Endodermal cell (in vitro differentiated cells): Measurements from ENCODE around the gene MAFB. TPM values are rescaled to one million over a fixed set of nuclear protein-coding genes. Genes with fewer than 3 reads are reported as not detected.

Experiments used
- DNase-seq: peaks from one replicate; pipeline ENCODE4 v3.0.0-alpha.2; 2017
- H3K27ac ChIP-seq: 2 replicates; pipeline ENCODE4 v1.5.1; 2013; ENCODE audit warnings: mild to moderate bottlenecking, low read depth, low read length, moderate library complexity
- H3K27me3 ChIP-seq: 2 replicates; pipeline ENCODE4 v1.6.1; 2013; ENCODE audit warnings: mild to moderate bottlenecking, low read length, moderate library complexity; ENCODE audit not compliant: insufficient read depth, control insufficient read depth, poor library complexity, severe bottlenecking
- H3K36me3 ChIP-seq: 2 replicates; pipeline ENCODE4 v1.7.0; 2013; ENCODE audit warnings: mild to moderate bottlenecking, low read length, moderate library complexity; ENCODE audit not compliant: control insufficient read depth, insufficient read depth
- H3K4me1 ChIP-seq: one replicate; pipeline ENCODE4 v1.7.0; 2013; ENCODE audit warnings: low read length; ENCODE audit not compliant: control insufficient read depth, insufficient read depth
- H3K4me3 ChIP-seq: 2 replicates; pipeline ENCODE4 v1.5.1; 2013; ENCODE audit warnings: mild to moderate bottlenecking, low read length, moderate library complexity
- H3K9ac ChIP-seq: 2 replicates; pipeline ENCODE4 v1.6.1; 2013; ENCODE audit warnings: mild to moderate bottlenecking, low read length, moderate library complexity; ENCODE audit not compliant: poor library complexity, severe bottlenecking; ENCODE audit errors: extremely low read depth
- H3K9me3 ChIP-seq: 2 replicates; pipeline ENCODE4 v1.6.1; 2013; ENCODE audit warnings: mild to moderate bottlenecking, low read length, moderate library complexity; ENCODE audit not compliant: control insufficient read depth
- H3K27ac Mint-ChIP-seq: 2 replicates; pipeline ENCODE4 v1.8.0; 2020; ENCODE audit warnings: mixed read lengths
- H3K27me3 Mint-ChIP-seq: 2 replicates; pipeline ENCODE4 v1.8.0; 2021; ENCODE audit warnings: mild to moderate bottlenecking, mixed read lengths; ENCODE audit not compliant: insufficient read depth
- H3K36me3 Mint-ChIP-seq: 2 replicates; pipeline ENCODE4 v1.8.0; 2020; ENCODE audit warnings: low read depth, mixed read lengths
- H3K4me1 Mint-ChIP-seq: 2 replicates; pipeline ENCODE4 v1.8.0; 2020; ENCODE audit warnings: mixed read lengths
- H3K4me3 Mint-ChIP-seq: 2 replicates; pipeline ENCODE4 v1.8.0; 2020; ENCODE audit warnings: mild to moderate bottlenecking, moderate library complexity, mixed read lengths
- H3K9me3 Mint-ChIP-seq: 2 replicates; pipeline ENCODE4 v1.8.0; 2020; ENCODE audit warnings: mild to moderate bottlenecking, mixed read lengths
- WGBS, 2 experiments: methylation state at CpG; one replicate each; pipeline versions ENCODE4 v1.1.5 to v1.1.7; 2013; ENCODE audit warnings: missing lambda C conversion rate in 2 of 2, mixed read lengths in 1 of 2; ENCODE audit not compliant: insufficient coverage in 1 of 2, insufficient read length in 1 of 2; 5-methylcytosine and 5-hydroxymethylcytosine counted together
- total RNA-seq, 2 donors: library from RNA; stranded (reverse); fragmentation: NEBNext Ultra II Directional in 1 of 2; extraction: Animal tissue kit (Norgen Biotek cat#: 25700) in 1 of 2; gene quantifications; 2 replicates in 1 of 2; 3 replicates in 1 of 2; pipeline ENCODE4 v1.2.1, GENCODE V29; 2021
- TF ChIP-seq, protein P1 (sequence below): fragments of 200-600 bp; sonication (generic); conservative IDR thresholded peaks from 2 replicates; pipeline ENCODE4 v1.5.0; 2021; ENCODE audit warnings: antibody characterized with exemption, mild to moderate bottlenecking

Gene MAFB
- total RNA-seq, 2 donors from 2014 or later = 0.90 to 1.5 TPM

DNA sequence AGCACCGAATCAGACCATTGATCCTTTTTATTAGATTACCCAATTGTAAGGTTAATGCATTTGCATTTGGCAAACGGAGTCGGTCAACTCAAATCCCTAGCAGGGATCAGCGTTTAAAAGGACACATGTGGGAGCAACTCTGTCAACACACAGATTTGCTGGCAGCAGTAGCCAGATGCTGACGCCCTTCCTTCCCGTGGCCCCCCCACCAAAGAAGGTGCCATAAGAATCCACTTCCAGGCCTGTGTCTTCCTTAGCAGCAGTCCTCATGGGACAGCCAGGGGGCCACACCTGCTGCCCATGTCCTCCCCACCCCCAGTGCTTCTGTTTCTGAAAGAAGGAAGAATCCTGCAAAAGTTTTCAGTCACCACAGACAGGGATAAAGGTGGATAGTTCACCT, 24.5 kb upstream of the MAFB start:
- H3K36me3 ChIP-seq = no peaks in the 10 kb centered on the region
- Mint-ChIP-seq H3K27me3 (no peaks in the 10 kb centered on the region), H3K9me3 (no peaks in the 10 kb centered on the region), H3K4me1 (peaks cover 5% of the 10 kb centered on the region), H3K27ac (no peak overlapping the region), H3K4me3 (no peak overlapping the region), H3K36me3 (no peaks in the 10 kb centered on the region)
- no peak overlapping the region for H3K27ac ChIP-seq
- H3K4me1 ChIP-seq = peaks cover 8% of the 10 kb centered on the region
- no peak for DNase-seq
- WGBS, 2 experiments = 89 to 95% methylated on average over 5 to 6 of the region's 6 CpGs
- H3K4me3 ChIP-seq = no peak overlapping the region
- H3K9me3 ChIP-seq = no peaks in the 10 kb centered on the region
- TF ChIP-seq, protein P1, sequence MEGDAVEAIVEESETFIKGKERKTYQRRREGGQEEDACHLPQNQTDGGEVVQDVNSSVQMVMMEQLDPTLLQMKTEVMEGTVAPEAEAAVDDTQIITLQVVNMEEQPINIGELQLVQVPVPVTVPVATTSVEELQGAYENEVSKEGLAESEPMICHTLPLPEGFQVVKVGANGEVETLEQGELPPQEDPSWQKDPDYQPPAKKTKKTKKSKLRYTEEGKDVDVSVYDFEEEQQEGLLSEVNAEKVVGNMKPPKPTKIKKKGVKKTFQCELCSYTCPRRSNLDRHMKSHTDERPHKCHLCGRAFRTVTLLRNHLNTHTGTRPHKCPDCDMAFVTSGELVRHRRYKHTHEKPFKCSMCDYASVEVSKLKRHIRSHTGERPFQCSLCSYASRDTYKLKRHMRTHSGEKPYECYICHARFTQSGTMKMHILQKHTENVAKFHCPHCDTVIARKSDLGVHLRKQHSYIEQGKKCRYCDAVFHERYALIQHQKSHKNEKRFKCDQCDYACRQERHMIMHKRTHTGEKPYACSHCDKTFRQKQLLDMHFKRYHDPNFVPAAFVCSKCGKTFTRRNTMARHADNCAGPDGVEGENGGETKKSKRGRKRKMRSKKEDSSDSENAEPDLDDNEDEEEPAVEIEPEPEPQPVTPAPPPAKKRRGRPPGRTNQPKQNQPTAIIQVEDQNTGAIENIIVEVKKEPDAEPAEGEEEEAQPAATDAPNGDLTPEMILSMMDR = no peak
- no peak overlapping the region for H3K9ac ChIP-seq
- H3K27me3 ChIP-seq = no peaks in the 10 kb centered on the region

DNA sequence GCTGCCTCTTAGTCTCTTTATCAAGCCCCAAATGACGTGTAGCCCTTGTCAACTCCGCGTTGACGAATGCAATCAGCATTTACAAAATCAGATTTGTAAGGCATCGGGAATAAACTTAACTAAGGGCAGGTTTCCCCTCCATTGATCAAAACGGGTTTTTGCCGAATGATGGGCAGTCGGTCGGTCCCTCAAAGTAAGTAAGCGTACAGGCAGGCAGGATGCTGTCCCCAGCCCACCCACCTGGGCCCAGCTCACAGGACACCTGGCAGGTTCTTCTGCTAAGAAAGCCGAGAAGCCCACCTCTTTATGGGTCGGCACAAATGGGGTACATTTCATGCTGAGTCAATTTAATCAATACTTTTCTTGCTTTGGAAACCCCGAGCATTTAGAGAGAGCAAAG, 22.0 kb upstream of the MAFB start:
- peaks cover 8% of the 10 kb centered on the region for H3K4me1 ChIP-seq
- H3K36me3 Mint-ChIP-seq = no peaks in the 10 kb centered on the region
- H3K27me3 ChIP-seq = no peaks in the 10 kb centered on the region
- H3K4me3 ChIP-seq = no peak overlapping the region
- H3K27me3 Mint-ChIP-seq = no peaks in the 10 kb centered on the region
- no peak overlapping the region for H3K27ac ChIP-seq
- no peaks in the 10 kb centered on the region for H3K9me3 ChIP-seq
- no peak overlapping the region for H3K9ac ChIP-seq
- H3K4me3 Mint-ChIP-seq = no peak overlapping the region
- no peaks in the 10 kb centered on the region for H3K9me3 Mint-ChIP-seq
- TF ChIP-seq, protein P1 = no peak
- 78 to 89% methylated on average over 11 to 13 of the region's 13 CpGs for WGBS, 2 experiments
- H3K36me3 ChIP-seq = no peaks in the 10 kb centered on the region
- no peak overlapping the region for H3K27ac Mint-ChIP-seq
- H3K4me1 Mint-ChIP-seq = peaks cover 19% of the 10 kb centered on the region
- DNase-seq = no peak

DNA sequence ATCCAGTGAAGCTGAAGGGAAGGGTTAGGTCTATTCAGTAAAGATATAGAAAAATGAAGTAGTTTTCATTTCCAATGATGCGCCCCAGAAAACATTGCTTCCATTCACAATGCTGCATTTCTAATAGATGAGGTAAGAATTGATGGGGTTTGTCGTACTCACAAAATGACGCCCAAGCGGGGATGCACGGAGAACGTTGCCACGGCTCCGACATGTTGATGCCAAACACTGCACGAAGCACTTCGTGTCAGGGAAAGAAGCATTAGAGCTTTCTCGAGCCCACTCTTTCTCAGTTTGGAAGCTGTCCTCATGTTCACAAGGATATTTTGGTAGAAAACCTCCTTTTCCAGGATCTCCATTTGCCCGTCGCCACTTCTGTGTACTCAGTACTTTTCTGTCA, 21.6 kb upstream of the MAFB start:
- no peaks in the 10 kb centered on the region for H3K9me3 Mint-ChIP-seq
- H3K27ac Mint-ChIP-seq = no peak overlapping the region
- TF ChIP-seq, protein P1 = no peak
- H3K4me3 ChIP-seq = no peak overlapping the region
- H3K4me1 ChIP-seq = peaks cover 8% of the 10 kb centered on the region
- H3K9ac ChIP-seq = no peak overlapping the region
- no peaks in the 10 kb centered on the region for H3K9me3 ChIP-seq
- WGBS, 2 experiments = 89 to 93% methylated on average over 13 of the region's 13 CpGs
- no peak overlapping the region for H3K27ac ChIP-seq
- no peaks in the 10 kb centered on the region for H3K36me3 ChIP-seq
- H3K27me3 ChIP-seq = no peaks in the 10 kb centered on the region
- H3K4me1 Mint-ChIP-seq = peaks cover 19% of the 10 kb centered on the region
- no peaks in the 10 kb centered on the region for H3K27me3 Mint-ChIP-seq
- no peak for DNase-seq
- no peak overlapping the region for H3K4me3 Mint-ChIP-seq
- no peaks in the 10 kb centered on the region for H3K36me3 Mint-ChIP-seq
